ENCODE measurements around the gene TANC1.

The TANC1 gene

GRCh38 chr2:159193791-159194190, 225.4 kb downstream of the TANC1 start:
- no peak for DNase-seq (ENCODE audit: low read depth in 3 of 3)

GRCh38 chr2:159194241-159194640, 225.8 kb downstream of the TANC1 start:
- no peak for DNase-seq (ENCODE audit: low read depth in 3 of 3)

GRCh38 chr2:159195697-159196096, 227.3 kb downstream of the TANC1 start:
- DNase-seq (ENCODE audit: low read depth in 3 of 3), result no peak

- DNase-seq (ENCODE audit: low read depth in 3 of 3), result no peak
These were observed 228.0 kb downstream of the TANC1 start for GRCh38 chr2:159196393-159196925.

GRCh38 chr2:159199236-159199635, 230.8 kb downstream of the TANC1 start:
- no peak for DNase-seq (ENCODE audit: low read depth in 3 of 3)

GRCh38 chr2:159199761-159200465, 231.5 kb downstream of the TANC1 start:
- no peak for DNase-seq (ENCODE audit: low read depth in 3 of 3)

GRCh38 chr2:159200498-159200897, 232.1 kb downstream of the TANC1 start:
- no peak for DNase-seq (ENCODE audit: low read depth in 3 of 3)

- no peak for DNase-seq (ENCODE audit: low read depth in 3 of 3)
These were observed 233.1 kb downstream of the TANC1 start for GRCh38 chr2:159201360-159202063.

GRCh38 chr2:159202568-159203071, 234.2 kb downstream of the TANC1 start:
- no peak for DNase-seq (ENCODE audit: low read depth in 3 of 3)

GRCh38 chr2:159204381-159205144, 236.1 kb downstream of the TANC1 start:
- no peak for DNase-seq (ENCODE audit: low read depth in 3 of 3)

GRCh38 chr2:159206736-159207380, 238.4 kb downstream of the TANC1 start:
- no peak for DNase-seq (ENCODE audit: low read depth in 3 of 3)

GRCh38 chr2:159208438-159208837, 240.0 kb downstream of the TANC1 start:
- DNase-seq (ENCODE audit: low read depth in 3 of 3), result no peak

GRCh38 chr2:159209341-159210306, 241.2 kb downstream of the TANC1 start:
- no peak for DNase-seq (ENCODE audit: low read depth in 3 of 3)

- DNase-seq (ENCODE audit: low read depth in 3 of 3), result no peak
These were observed 243.3 kb downstream of the TANC1 start for GRCh38 chr2:159211447-159212396.

GRCh38 chr2:159213296-159213695, 244.9 kb downstream of the TANC1 start:
- DNase-seq (ENCODE audit: low read depth in 3 of 3), result no peak

- DNase-seq (ENCODE audit: low read depth in 3 of 3), result no peak
These were observed 246.0 kb downstream of the TANC1 start for GRCh38 chr2:159214325-159214865.

- DNase-seq (ENCODE audit: low read depth in 3 of 3), result no peak
These were observed 246.7 kb downstream of the TANC1 start for GRCh38 chr2:159215116-159215515.

GRCh38 chr2:159217676-159218075, 249.2 kb downstream of the TANC1 start:
- DNase-seq (ENCODE audit: low read depth in 3 of 3), result no peak

- no peak for DNase-seq (ENCODE audit: low read depth in 3 of 3)
These were observed 249.9 kb downstream of the TANC1 start for GRCh38 chr2:159218389-159218788.
